Activated naive CD8-positive, alpha-beta T cell (primary cell): ENCODE measurements around the gene TBXAS1.

Source experiments
- H3K27ac Mint-ChIP-seq: one replicate; pipeline ENCODE4 v1.8.0; 2021; ENCODE audit warnings: mixed read lengths
- H3K27me3 Mint-ChIP-seq: one replicate; pipeline ENCODE4 v1.8.0; 2021; ENCODE audit warnings: mixed read lengths
- H3K36me3 Mint-ChIP-seq: one replicate; pipeline ENCODE4 v1.8.0; 2021; ENCODE audit warnings: mixed read lengths
- H3K4me1 Mint-ChIP-seq: one replicate; pipeline ENCODE4 v1.8.0; 2021; ENCODE audit warnings: low read depth, mixed read lengths
- H3K4me3 Mint-ChIP-seq: one replicate; pipeline ENCODE4 v1.8.0; 2021; ENCODE audit warnings: mild to moderate bottlenecking, mixed read lengths
- H3K9me3 Mint-ChIP-seq: one replicate; pipeline ENCODE4 v1.8.0; 2021; ENCODE audit warnings: low read depth, mixed read lengths

The TBXAS1 gene

GRCh38 chr7:140000666-140001268 lies 171.7 kb downstream of the TBXAS1 start:
- no peak overlapping the region for H3K4me3 Mint-ChIP-seq
- no peaks in the 10 kb centered on the region for H3K9me3 Mint-ChIP-seq
- no peak overlapping the region for H3K27ac Mint-ChIP-seq
- no peaks in the 10 kb centered on the region for H3K36me3 Mint-ChIP-seq
- H3K4me1 Mint-ChIP-seq = no peaks in the 10 kb centered on the region
- no peaks in the 10 kb centered on the region for H3K27me3 Mint-ChIP-seq

- H3K9me3 Mint-ChIP-seq = no peaks in the 10 kb centered on the region
- H3K27ac Mint-ChIP-seq = no peak overlapping the region
- H3K4me1 Mint-ChIP-seq = no peaks in the 10 kb centered on the region
- H3K36me3 Mint-ChIP-seq = no peaks in the 10 kb centered on the region
- H3K27me3 Mint-ChIP-seq = no peaks in the 10 kb centered on the region
- no peak overlapping the region for H3K4me3 Mint-ChIP-seq
Observed at GRCh38 chr7:140003913-140004382, 174.9 kb downstream of the TBXAS1 start.

GRCh38 chr7:140004672-140005071 lies 175.6 kb downstream of the TBXAS1 start:
- no peak overlapping the region for H3K27ac Mint-ChIP-seq
- no peaks in the 10 kb centered on the region for H3K9me3 Mint-ChIP-seq
- H3K27me3 Mint-ChIP-seq = no peaks in the 10 kb centered on the region
- no peaks in the 10 kb centered on the region for H3K36me3 Mint-ChIP-seq
- no peaks in the 10 kb centered on the region for H3K4me1 Mint-ChIP-seq
- H3K4me3 Mint-ChIP-seq = no peak overlapping the region

- Mint-ChIP-seq H3K4me1 (no peaks in the 10 kb centered on the region), H3K9me3 (no peaks in the 10 kb centered on the region), H3K27ac (no peak overlapping the region), H3K4me3 (no peak overlapping the region), H3K36me3 (no peaks in the 10 kb centered on the region), H3K27me3 (no peaks in the 10 kb centered on the region)
Observed at GRCh38 chr7:140005341-140005740, 176.3 kb downstream of the TBXAS1 start.

GRCh38 chr7:140005754-140006503 lies 176.9 kb downstream of the TBXAS1 start:
- Mint-ChIP-seq H3K4me3 (no peak overlapping the region), H3K4me1 (no peaks in the 10 kb centered on the region), H3K27ac (no peak overlapping the region), H3K9me3 (no peaks in the 10 kb centered on the region), H3K27me3 (no peaks in the 10 kb centered on the region), H3K36me3 (no peaks in the 10 kb centered on the region)

DNA sequence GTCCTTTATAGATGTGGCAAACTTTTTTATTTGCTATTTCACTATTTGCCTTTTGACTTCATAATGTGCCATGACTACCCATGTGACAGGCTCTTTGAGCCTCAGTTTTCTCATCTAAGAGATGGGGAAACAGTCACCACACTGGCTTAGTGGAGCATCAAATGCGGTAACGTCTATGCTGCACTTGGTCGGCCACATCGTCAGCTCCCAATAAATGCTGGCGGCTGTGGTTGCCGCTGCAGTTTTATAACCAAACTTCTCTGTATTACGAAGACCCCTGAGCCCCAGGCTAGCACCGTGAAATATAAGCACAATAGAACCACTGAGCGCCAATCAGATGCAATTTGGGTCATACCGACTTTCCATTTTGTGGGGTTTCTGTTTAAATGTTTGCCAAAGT lies 177.5 kb downstream of the TBXAS1 start:
- no peaks in the 10 kb centered on the region for H3K27me3 Mint-ChIP-seq
- no peaks in the 10 kb centered on the region for H3K36me3 Mint-ChIP-seq
- H3K9me3 Mint-ChIP-seq = no peaks in the 10 kb centered on the region
- H3K4me3 Mint-ChIP-seq = no peak overlapping the region
- H3K27ac Mint-ChIP-seq = no peak overlapping the region
- H3K4me1 Mint-ChIP-seq = no peaks in the 10 kb centered on the region

DNA sequence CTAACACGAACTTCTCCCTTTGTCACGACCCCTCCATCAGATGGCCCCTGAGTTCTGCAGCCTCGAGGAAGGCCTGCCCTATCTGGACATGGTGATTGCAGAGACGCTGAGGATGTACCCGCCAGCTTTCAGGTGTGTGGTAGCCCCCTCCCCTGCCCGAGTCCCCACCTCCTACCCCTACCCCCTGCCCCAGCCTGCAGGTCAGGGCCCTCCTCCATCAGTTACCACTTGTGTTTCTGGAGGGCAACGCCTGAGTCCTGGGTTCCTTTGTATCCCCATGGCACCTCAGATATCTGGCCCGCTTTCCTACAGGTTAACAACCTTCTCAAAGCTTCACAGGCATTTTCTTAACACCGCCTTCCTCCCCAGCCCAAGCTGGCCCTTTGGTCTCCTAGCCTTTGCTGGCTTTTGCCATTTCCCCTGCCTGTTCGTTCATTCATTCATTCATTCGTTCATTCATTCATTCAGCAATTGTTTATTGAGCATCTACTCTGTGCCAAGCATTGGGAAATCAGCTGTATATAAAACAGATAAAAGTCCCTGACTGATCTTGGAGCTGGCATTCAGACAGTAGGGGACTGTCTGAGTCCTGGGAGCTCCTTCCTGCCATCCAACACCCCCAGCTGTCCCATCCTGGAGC lies 178.1 kb downstream of the TBXAS1 start:
- Mint-ChIP-seq H3K36me3 (no peaks in the 10 kb centered on the region), H3K27me3 (no peaks in the 10 kb centered on the region), H3K9me3 (no peaks in the 10 kb centered on the region), H3K4me1 (no peaks in the 10 kb centered on the region), H3K27ac (no peak overlapping the region), H3K4me3 (no peak overlapping the region)

GRCh38 chr7:140008755-140009610 lies 179.9 kb downstream of the TBXAS1 start:
- Mint-ChIP-seq H3K4me3 (no peak overlapping the region), H3K27me3 (no peaks in the 10 kb centered on the region), H3K9me3 (no peaks in the 10 kb centered on the region), H3K36me3 (no peaks in the 10 kb centered on the region), H3K27ac (no peak overlapping the region), H3K4me1 (no peaks in the 10 kb centered on the region)

DNA sequence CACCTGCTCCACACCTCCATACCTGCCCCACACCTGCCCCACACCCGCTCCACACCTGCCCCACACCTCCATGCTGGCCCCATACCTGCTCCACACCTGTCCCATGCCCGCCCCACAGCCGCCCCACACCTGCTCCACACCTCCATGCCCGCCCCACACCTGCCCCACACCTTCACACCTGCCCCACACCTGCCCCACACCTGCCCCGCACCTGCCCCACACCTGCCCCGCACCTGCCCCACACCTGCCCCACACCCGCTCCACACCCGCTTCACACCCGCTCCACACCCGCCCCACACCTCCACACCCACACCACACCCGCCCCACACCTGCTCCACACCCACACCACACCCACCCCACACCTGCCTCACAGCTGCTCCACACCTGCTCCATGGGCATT lies 180.7 kb downstream of the TBXAS1 start:
- Mint-ChIP-seq H3K27ac (no peak overlapping the region), H3K4me1 (no peaks in the 10 kb centered on the region), H3K36me3 (no peaks in the 10 kb centered on the region), H3K9me3 (no peaks in the 10 kb centered on the region), H3K27me3 (no peaks in the 10 kb centered on the region), H3K4me3 (no peak overlapping the region)

DNA sequence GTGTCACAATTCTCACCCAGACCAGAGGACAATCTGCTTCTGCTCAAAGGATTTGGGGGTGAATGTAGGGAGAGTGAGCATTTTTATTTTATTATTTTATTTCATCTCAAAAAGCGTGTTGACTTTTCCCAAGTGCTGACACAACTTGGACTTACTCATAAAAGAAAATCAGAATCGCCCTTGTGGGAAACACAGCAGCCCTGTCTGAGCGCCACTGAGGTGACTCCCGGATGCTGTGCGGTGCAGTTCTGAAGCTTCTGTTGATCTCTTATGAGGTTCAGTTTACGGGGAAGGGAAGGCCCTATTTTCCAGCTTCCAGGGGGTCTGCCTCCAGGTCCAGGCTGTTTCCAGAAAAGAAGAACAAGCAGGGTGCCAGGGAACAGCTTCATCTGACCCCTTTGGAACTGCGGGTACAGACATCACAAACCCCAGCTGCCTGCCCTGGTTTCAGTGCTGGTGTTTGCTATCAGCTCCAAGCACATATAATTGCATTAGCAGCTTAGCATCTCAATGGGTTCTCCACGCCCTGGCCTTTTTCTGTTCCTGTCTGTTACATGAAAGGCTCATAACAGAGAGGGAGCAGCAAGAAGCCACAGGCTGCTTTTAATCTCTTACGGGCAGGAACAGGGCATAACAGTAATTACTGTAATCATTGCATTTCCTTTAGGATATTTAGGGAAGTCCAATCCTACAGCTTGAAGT lies 181.3 kb downstream of the TBXAS1 start:
- Mint-ChIP-seq H3K4me1 (no peaks in the 10 kb centered on the region), H3K4me3 (no peak overlapping the region), H3K27me3 (no peaks in the 10 kb centered on the region), H3K27ac (no peak overlapping the region), H3K9me3 (no peaks in the 10 kb centered on the region), H3K36me3 (no peaks in the 10 kb centered on the region)

GRCh38 chr7:140013676-140014075 lies 184.6 kb downstream of the TBXAS1 start:
- no peaks in the 10 kb centered on the region for H3K36me3 Mint-ChIP-seq
- H3K4me1 Mint-ChIP-seq = no peaks in the 10 kb centered on the region
- no peak overlapping the region for H3K4me3 Mint-ChIP-seq
- no peaks in the 10 kb centered on the region for H3K9me3 Mint-ChIP-seq
- H3K27ac Mint-ChIP-seq = no peak overlapping the region
- no peaks in the 10 kb centered on the region for H3K27me3 Mint-ChIP-seq

DNA sequence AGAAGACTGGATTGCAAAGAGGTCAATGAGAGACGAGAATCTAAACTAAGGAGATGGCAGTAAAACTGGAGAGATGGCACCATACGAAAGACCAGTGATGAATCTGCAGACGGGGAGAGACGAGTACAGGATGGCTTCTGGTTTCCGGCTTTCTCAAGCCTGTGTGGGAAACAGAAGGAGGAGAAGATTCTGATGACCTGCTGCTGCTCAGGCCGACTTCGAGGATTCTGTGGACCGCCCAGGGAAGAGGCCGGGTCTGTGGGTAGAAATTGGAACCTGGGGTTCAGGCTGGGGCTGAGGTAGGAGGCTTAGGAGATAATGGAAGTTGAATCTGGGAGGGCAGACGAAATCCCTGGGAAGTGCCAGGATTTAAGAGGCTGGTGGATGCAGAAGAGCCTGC lies 185.1 kb downstream of the TBXAS1 start:
- H3K27ac Mint-ChIP-seq = no peak overlapping the region
- no peaks in the 10 kb centered on the region for H3K36me3 Mint-ChIP-seq
- no peaks in the 10 kb centered on the region for H3K9me3 Mint-ChIP-seq
- H3K27me3 Mint-ChIP-seq = no peaks in the 10 kb centered on the region
- H3K4me3 Mint-ChIP-seq = no peak overlapping the region
- H3K4me1 Mint-ChIP-seq = no peaks in the 10 kb centered on the region

DNA sequence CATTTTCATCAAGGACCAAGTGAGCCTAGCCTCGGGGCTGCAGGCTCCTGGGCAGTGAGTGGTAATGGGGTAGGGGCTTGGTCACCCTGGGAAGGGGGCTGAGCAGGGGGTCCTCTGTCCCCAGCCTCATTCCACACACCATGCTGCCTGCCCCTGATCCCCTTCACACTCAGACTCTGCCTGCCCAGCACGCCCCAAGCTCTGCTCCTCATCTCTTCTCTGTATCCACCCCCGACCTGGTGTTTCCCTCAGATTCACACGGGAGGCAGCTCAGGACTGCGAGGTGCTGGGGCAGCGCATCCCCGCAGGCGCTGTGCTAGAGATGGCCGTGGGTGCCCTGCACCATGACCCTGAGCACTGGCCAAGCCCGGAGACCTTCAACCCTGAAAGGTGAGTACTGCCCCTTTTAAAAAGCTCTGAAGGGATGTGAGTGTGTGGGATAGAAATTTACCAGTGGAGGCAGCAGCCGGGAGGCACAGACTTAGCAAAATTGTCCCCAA lies 186.5 kb downstream of the TBXAS1 start:
- Mint-ChIP-seq H3K9me3 (no peaks in the 10 kb centered on the region), H3K36me3 (no peaks in the 10 kb centered on the region), H3K4me1 (no peaks in the 10 kb centered on the region), H3K27ac (no peak overlapping the region), H3K27me3 (no peaks in the 10 kb centered on the region), H3K4me3 (no peak overlapping the region)

GRCh38 chr7:140016540-140016939 lies 187.5 kb downstream of the TBXAS1 start:
- H3K4me1 Mint-ChIP-seq = no peaks in the 10 kb centered on the region
- no peak overlapping the region for H3K27ac Mint-ChIP-seq
- H3K27me3 Mint-ChIP-seq = no peaks in the 10 kb centered on the region
- H3K9me3 Mint-ChIP-seq = no peaks in the 10 kb centered on the region
- H3K4me3 Mint-ChIP-seq = no peak overlapping the region
- no peaks in the 10 kb centered on the region for H3K36me3 Mint-ChIP-seq
